HG03060 (cell line): ENCODE results near the gene ITGA8.

ENCODE experiments used
- ATAC-seq: cut with Tn5 transposase; IDR thresholded peaks from one replicate; pipeline ENCODE4 v1.9.1; 2021; ENCODE audit warnings: low read depth, moderate number of reproducible peaks; ENCODE audit not compliant: unreplicated experiment

The ITGA8 gene

DNA sequence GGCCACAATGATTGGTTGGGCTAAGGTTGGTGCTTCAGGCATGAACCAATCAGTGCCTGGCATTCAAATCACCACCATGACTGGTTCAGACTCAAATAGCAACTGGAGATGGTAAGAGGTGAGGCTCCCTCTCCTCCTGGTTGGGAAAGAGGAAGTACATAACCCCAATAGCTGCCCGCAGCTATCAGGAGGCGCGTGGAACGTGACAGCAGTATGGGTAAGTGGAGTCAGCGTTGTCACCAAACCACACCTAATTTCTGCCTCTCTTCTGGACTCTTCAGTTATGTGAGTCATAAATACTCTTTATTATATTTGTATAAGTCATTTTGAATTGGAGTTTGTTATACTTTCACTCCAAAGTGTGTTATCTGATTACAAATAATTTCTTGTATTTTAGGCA, 17.9 kb upstream of the ITGA8 start:
- no peak for ATAC-seq

DNA sequence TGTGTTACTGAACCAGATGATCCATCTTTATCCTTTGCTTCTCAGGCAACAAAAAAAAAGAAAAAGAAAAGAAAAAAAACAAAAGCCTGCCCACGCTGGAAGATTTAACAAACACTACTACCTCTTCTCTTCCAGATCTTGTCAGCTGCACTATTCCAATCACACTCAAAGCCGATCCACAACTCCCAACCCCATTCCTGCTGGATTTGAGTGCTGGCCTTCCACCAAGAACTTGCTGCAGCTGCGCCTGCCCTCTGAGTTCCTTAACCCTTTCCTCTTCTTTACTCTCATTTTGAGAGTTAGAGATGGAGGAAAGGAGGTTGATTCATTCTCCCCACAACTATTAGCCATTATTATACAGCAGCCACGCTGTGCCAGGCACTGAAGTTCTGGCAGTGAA, 16.0 kb upstream of the ITGA8 start:
- no peak for ATAC-seq

GRCh38 chr10:15730341-15730740, 10.6 kb upstream of the ITGA8 start:
- no peak for ATAC-seq

DNA sequence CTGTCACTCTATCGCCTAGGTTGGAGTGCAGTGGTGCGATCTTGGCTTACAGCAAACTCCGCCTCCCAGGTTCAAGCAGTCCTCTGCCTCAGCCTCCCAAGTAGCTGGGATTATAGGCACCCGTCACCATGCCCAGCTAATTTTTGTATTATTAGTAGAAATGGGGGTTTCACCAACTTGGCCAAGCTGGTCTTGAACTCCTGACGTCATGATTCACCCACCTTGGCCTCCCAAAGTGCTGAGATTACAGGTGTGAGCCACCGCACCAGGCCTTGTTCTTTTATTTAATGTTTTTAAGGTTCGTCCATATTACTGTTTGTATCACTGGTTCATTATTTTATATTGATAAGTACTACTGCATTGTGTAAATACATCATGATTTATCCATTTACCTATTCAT, 10.2 kb upstream of the ITGA8 start:
- no peak for ATAC-seq

DNA sequence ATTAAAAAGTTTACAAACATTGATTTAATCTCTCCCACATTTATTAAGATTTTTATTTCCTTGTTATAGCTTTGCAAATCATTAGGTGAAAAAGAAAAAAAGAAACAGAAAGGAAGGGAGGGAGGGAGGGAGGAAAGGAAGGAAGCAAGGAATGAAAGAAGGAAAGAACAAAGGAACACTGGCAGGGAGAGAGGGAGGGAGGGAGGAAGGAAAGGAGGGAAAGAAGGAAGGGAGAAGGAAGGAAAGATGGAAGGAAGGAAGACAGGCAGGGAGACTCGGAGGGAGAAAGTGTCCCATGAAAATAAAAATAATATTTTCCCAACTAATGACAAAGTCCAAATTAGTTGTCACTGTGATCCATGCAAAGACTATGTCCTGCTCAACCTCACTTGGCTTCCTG, 6.3 kb upstream of the ITGA8 start:
- no peak for ATAC-seq

- ATAC-seq = no peak
These were observed 5.9 kb upstream of the ITGA8 start for GRCh38 chr10:15725603-15726002.

- no peak for ATAC-seq
These were observed 5.0 kb upstream of the ITGA8 start for GRCh38 chr10:15724683-15725082.

GRCh38 chr10:15723803-15724202, 4.1 kb upstream of the ITGA8 start:
- no peak for ATAC-seq

DNA sequence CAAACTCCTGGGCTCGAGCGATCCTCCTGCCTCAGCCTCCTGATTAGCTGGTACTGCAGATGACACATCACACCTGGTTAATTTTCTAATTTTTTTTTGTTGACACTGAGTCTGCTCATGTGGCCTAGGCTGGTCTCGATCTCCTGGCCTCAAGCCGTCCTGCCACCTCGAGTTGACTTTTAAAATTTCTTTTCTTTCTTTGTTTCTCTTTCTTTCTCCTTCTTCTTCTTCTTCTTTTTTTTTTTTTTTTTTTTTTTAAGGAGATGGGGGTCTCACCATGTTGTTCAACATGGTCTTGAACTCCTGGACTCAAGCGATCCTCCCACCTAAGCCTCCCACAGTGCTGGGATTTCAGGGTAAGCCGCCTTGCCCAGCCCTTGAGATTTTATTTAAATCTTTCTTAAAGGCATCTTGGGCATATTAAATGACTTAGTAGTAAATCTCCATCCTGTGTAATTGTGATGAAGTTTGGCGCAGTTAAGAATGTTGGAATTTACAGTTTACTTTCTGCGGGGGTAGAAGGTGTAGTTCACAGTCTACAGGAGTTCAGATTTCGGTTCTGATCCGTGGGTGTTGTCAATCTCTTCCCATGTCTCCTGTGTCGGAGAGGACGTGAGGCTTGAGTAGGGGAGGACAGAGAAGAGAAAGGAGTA, 1.0 kb upstream of the ITGA8 start:
- no peak for ATAC-seq

DNA sequence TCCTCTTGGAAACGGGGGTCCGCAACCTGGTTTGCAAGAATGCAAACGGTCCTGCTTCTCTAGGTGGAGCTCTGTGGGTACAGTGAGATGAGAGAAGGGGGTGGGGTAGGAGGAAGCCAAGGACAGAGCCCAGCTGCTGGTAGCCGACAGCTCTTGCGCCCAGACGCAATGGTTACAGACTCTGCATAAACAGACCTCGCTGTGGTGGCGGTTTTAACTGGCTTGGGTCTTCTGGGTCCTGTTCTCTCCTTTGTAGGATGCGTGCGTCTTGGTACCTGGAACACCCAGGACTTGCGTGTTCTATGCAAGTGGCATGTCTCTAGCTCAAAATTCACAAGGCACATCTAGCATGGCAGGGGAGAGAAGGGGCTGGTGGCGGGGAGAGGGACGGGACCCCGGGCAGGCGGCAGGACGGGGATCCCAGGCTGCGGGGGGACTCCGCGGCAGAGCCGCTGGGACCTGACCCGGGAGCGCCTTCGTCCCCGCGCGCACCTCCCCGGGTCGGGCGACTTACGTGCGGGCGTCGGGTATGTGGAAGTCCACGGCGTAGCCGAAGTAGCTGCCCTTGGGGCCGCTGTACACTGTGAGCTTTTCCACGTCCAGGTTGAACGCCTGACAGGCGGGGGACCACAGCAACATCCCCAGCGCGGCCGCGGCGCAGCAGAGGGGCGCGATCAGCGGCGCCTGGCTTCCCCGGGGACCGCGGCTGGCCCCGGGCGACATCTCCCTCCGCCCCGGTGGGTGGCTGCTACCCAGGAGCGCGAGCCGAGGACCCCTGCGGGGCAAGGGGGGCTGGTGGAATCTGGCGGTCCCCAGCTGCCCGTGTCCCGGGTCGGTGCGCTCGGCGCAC, 448 bp downstream of the ITGA8 start:
- ATAC-seq = no peak

GRCh38 chr10:15718694-15719048, 1.1 kb downstream of the ITGA8 start:
- no peak for ATAC-seq

GRCh38 chr10:15715619-15716227, 4.0 kb downstream of the ITGA8 start:
- no peak for ATAC-seq

- no peak for ATAC-seq
These were observed 4.9 kb downstream of the ITGA8 start for GRCh38 chr10:15714847-15715246.

- ATAC-seq = no peak
These were observed 6.8 kb downstream of the ITGA8 start for GRCh38 chr10:15712883-15713282.

GRCh38 chr10:15710455-15710854, 9.3 kb downstream of the ITGA8 start:
- ATAC-seq = no peak

- no peak for ATAC-seq
These were observed 14.4 kb downstream of the ITGA8 start for GRCh38 chr10:15705298-15705697.

- no peak for ATAC-seq
These were observed 15.1 kb downstream of the ITGA8 start for GRCh38 chr10:15704581-15704968.

- ATAC-seq = no peak
These were observed 15.7 kb downstream of the ITGA8 start for GRCh38 chr10:15703944-15704580.

- ATAC-seq = no peak
These were observed 16.4 kb downstream of the ITGA8 start for GRCh38 chr10:15703151-15703880.

DNA sequence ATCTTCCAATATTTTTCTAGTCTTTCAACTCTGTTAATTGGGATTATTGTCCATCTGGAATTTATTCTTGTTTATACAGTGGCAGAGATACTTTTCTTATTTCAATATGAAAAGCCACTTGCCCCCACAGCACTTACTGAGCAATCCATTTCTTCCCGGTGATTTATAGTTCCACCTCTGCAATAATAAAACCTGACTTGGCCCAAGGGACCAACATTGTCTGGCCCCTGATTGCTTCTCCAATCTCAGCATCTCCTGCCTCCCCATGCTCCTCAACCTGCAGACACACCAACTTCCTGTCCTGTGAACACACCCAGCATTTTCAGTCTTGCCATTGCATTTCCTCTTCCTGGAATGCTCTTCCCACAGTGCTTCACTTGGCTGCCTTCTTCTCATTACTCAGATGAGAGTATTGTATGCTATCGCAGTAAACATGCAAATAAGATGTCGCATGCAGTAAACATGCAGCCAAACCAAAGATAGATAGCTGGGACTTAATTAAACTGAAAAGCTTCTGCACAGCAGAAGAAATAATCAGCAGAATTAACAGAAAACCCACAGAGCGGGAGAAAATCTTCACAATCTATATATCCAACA, 19.5 kb downstream of the ITGA8 start:
- no peak for ATAC-seq
